Hematopoietic multipotent progenitor cell treated with erythropoietin and hydrocortisone succinate and interleukin-3 and kit ligand, for 8 days (in vitro differentiated cells): ENCODE results near the gene CPS1.

Experiments
- DNase-seq: peaks from one replicate; pipeline ENCODE4 v3.0.0-alpha.2; 2015

Gene CPS1

GRCh38 chr2:210617318-210617717 is 60.9 kb downstream of the CPS1 start:
- DNase-seq, result no peak

GRCh38 chr2:210617732-210618330 is 61.4 kb downstream of the CPS1 start:
- peak; percentile 35 for DNase-seq

GRCh38 chr2:210620456-210620855 is 64.1 kb downstream of the CPS1 start:
- DNase-seq, result no peak

GRCh38 chr2:210623506-210623905 is 67.1 kb downstream of the CPS1 start:
- DNase-seq, result no peak

GRCh38 chr2:210626849-210627248 is 70.5 kb downstream of the CPS1 start:
- no peak for DNase-seq

- no peak for DNase-seq
These were observed 74.6 kb downstream of the CPS1 start for GRCh38 chr2:210630873-210631560.

- no peak for DNase-seq
These were observed 77.3 kb downstream of the CPS1 start for GRCh38 chr2:210633699-210634098.

GRCh38 chr2:210635257-210635656 is 78.9 kb downstream of the CPS1 start:
- no peak for DNase-seq

GRCh38 chr2:210642333-210642732 is 85.9 kb downstream of the CPS1 start:
- no peak for DNase-seq

GRCh38 chr2:210647151-210647550 is 90.8 kb downstream of the CPS1 start:
- no peak for DNase-seq

- DNase-seq, result no peak
These were observed 97.7 kb downstream of the CPS1 start for GRCh38 chr2:210654091-210654490.

- no peak for DNase-seq
These were observed 99.0 kb downstream of the CPS1 start for GRCh38 chr2:210655229-210655975.

- DNase-seq, result no peak
These were observed 101.5 kb downstream of the CPS1 start for GRCh38 chr2:210657874-210658273.

GRCh38 chr2:210660751-210661150 is 104.4 kb downstream of the CPS1 start:
- DNase-seq, result no peak

- no peak for DNase-seq
These were observed 106.2 kb downstream of the CPS1 start for GRCh38 chr2:210662560-210662959.

GRCh38 chr2:210663631-210664089 is 107.3 kb downstream of the CPS1 start:
- DNase-seq, result no peak

GRCh38 chr2:210667711-210668110 is 111.3 kb downstream of the CPS1 start:
- DNase-seq, result no peak

- DNase-seq, result no peak
These were observed 114.7 kb downstream of the CPS1 start for GRCh38 chr2:210671065-210671464.

GRCh38 chr2:210673117-210673516 is 116.7 kb downstream of the CPS1 start:
- DNase-seq, result no peak

GRCh38 chr2:210676067-210676466 is 119.7 kb downstream of the CPS1 start:
- DNase-seq, result no peak

- DNase-seq, result no peak
These were observed 125.1 kb downstream of the CPS1 start for GRCh38 chr2:210681491-210681890.

GRCh38 chr2:210686401-210686800 is 130.0 kb downstream of the CPS1 start:
- no peak for DNase-seq

GRCh38 chr2:210687786-210688470 is 131.5 kb downstream of the CPS1 start:
- DNase-seq, result no peak
